ENCODE measurements around the gene UVSSA. TPM values are rescaled to one million over a fixed set of nuclear protein-coding genes. Genes with fewer than 3 reads are reported as not detected.

The UVSSA gene
- total and polyA plus RNA-seq, 9 of the 15 experiments (the other 6 are each of a cell fraction or from before 2014, with no cell fraction given): 0.21 to 14.6 (median 3.3) TPM

DNA sequence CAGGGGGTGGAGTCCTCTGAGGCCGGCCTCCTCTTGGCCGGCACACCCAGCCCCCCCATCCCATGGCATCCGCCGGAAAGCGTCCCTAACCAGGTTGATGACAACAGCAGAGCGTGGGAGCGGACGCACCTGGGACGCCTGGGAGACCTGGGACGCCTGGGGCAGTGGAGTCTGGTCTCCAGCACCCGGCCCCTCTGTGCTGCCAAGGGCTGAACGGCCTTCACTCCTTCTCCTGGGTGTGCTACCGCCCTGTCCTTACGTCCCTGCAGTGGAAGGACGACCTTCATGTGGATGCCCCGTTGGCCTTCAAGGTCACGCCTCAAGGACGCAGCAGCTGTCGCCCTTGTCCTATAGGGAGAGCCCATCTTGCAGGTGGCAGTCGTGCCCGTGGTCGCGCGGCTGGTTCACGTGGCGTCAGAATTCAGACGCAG is 32.4 kb downstream of the UVSSA start:
- no peaks in the 10 kb centered on the region for H3K9me3 ChIP-seq (replicated peaks; ENCODE audit: control insufficient read depth, insufficient read depth, low read depth, low read length)
- BruUV-seq (replicated peaks): no TSS peak
- in situ Hi-C loops (cut with MboI): no loop called here

More for the DNA sequence above, 32.4 kb downstream of the UVSSA start:
- TF ChIP-seq LARP7 (IDR thresholded peaks at IDR 0.05) (no peak), ESRRA (IDR thresholded peaks at IDR 0.05; ENCODE audit: borderline replicate concordance, low read depth) (0 out of 2 replicates have a peak, but pooled peaks have one; percentile 32), SNRNP70 (optimal IDR thresholded peaks at IDR 0.05; ENCODE audit: low read depth, low read length) (no peak), POLR2G (IDR thresholded peaks at IDR 0.05; ENCODE audit: low read depth, low read length) (0 out of 2 replicates have a peak, but pooled peaks have one; percentile 28), ZKSCAN8 (CRISPR knock-in tag; IDR thresholded peaks at IDR 0.05) (no peak), SAP30 (IDR thresholded peaks at IDR 0.05; ENCODE audit: borderline replicate concordance, insufficient read depth, low read depth, low read length, poor library complexity, severe bottlenecking) (no peak)
- TF ChIP-seq, protein P1, sequence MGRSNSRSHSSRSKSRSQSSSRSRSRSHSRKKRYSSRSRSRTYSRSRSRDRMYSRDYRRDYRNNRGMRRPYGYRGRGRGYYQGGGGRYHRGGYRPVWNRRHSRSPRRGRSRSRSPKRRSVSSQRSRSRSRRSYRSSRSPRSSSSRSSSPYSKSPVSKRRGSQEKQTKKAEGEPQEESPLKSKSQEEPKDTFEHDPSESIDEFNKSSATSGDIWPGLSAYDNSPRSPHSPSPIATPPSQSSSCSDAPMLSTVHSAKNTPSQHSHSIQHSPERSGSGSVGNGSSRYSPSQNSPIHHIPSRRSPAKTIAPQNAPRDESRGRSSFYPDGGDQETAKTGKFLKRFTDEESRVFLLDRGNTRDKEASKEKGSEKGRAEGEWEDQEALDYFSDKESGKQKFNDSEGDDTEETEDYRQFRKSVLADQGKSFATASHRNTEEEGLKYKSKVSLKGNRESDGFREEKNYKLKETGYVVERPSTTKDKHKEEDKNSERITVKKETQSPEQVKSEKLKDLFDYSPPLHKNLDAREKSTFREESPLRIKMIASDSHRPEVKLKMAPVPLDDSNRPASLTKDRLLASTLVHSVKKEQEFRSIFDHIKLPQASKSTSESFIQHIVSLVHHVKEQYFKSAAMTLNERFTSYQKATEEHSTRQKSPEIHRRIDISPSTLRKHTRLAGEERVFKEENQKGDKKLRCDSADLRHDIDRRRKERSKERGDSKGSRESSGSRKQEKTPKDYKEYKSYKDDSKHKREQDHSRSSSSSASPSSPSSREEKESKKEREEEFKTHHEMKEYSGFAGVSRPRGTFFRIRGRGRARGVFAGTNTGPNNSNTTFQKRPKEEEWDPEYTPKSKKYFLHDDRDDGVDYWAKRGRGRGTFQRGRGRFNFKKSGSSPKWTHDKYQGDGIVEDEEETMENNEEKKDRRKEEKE (IDR thresholded peaks at IDR 0.05; ENCODE audit: borderline replicate concordance in 1 of 2, control insufficient read depth in 1 of 2, low read depth in 2 of 2, low read length in 1 of 2): no peak
- FAIRE-seq (no peak), DNase-seq (ENCODE audit: extremely low read depth in 1 of 4, low spot score in 3 of 4) (no peak), ATAC-seq (no peak)
- H3K79me2 ChIP-seq (ENCODE audit: control insufficient read depth, insufficient read depth, low read length): no peaks in the 10 kb centered on the region
- H3K27ac ChIP-seq (ENCODE audit: extremely low read depth, low read depth, low read length): no peak overlapping the region
- no peaks in the 10 kb centered on the region for H4K20me1 ChIP-seq (replicated peaks; ENCODE audit: control insufficient read depth, insufficient read depth, low read length)
- H3K4me3 ChIP-seq: no peak overlapping the region
- intact Hi-C loops (cut with micrococcal nuclease): no loop called here
- 77% methylated on average over 14 of the region's 27 CpGs for WGBS (ENCODE audit: insufficient coverage, low coverage, missing lambda C conversion rate)
- H3K4me2 ChIP-seq (ENCODE audit: insufficient read depth, low read length): no peak overlapping the region
- H3K9me1 ChIP-seq (ENCODE audit: control insufficient read depth, insufficient read depth, low read length): no peaks in the 10 kb centered on the region
- H3K36me3 ChIP-seq (ENCODE audit: control insufficient read depth, insufficient read depth, low read length): no peaks in the 10 kb centered on the region
- no peaks in the 10 kb centered on the region for H3K27me3 ChIP-seq (ENCODE audit: control insufficient read depth in 2 of 2, insufficient read depth in 2 of 2, low read length in 2 of 2)
- H3K9ac ChIP-seq (ENCODE audit: insufficient read depth in 1 of 2, low read depth in 2 of 2, low read length in 2 of 2): no peak overlapping the region; a peak in 1 of 4 replicates
- H2AFZ ChIP-seq (ENCODE audit: low read depth, low read length): no peak overlapping the region
- CTCF ChIA-PET (ENCODE audit: low intra/inter-chr PET ratio): no interaction called here
- peaks cover 0 to 21% of the 10 kb centered on the region in 2 experiments; a peak in 2 of 5 replicates for H3K4me1 ChIP-seq (replicated peaks in 1 of 2; ENCODE audit: control insufficient read depth in 2 of 2, insufficient read depth in 2 of 2, low read length in 2 of 2)
- POLR2A ChIA-PET: no interaction called here

All from K562 (cell line).